GM19467 (cell line): ENCODE measurements around the gene C3AR1.
"Not testable (repeated sequence)": the region's sequence is repeated elsewhere in the genome, so short reads cannot be mapped to it uniquely, and the experiment has no call there.

Experiments
- ATAC-seq: cut with Tn5 transposase; IDR thresholded peaks from one replicate; pipeline ENCODE4 v1.9.1; 2021; ENCODE audit warnings: mild to moderate bottlenecking, moderate library complexity; ENCODE audit not compliant: unreplicated experiment

The C3AR1 gene

DNA sequence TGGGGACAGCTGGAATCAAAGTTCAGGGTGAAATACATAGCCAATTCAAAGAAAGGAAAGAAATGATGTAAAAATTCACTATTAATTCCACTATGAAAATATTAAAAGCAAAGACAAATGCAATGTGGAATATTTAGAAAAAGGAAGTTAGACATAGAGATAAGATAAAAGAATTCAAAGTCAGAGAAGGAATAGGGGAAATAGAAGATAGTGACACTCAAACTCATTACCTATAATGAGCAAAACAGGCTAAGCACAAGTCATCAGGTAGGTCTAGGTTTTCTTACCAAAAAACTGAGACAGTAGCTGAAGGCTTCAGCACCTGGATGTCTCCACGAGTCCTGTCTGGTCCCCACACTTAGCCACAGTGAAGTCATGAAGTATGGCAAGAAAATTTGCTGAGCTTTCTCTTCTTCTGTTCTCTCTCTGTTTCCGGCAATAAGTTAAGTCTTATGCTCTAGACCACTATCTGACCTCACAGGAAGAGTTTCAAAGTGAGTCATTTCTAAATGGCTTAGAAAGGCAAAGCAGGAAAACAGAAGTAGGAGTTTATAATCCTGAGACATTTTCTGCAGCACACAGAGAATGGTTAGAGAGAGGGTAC is at the start of gene C3AR1:
Gene C3AR1, minus strand, starts transcription at position 369 of the 604 bp plus-strand sequence. CDS start 6,174 bp downstream, outside the sequence.
- no peak for ATAC-seq

DNA sequence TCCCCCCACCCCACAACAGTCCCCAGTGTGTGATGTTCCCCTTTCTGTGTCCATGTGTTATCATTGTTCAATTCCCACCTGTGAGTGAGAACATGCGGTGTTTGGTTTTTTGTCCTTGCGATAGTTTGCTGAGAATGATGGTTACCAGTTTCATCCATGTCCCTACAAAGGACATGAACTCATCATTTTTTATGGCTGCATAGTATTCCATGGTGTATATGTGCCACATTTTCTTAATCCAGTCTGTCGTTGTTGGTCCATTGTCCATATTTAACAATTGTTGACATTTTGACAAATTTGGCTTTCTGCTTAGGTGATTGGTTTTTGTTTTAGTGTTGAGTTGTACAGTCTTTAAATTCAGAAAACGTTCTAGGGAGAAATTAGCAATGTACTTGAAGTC is 47.0 kb upstream of the C3AR1 start:
- ATAC-seq: not testable (repeated sequence)

- ATAC-seq: no peak
These were observed 42.7 kb upstream of the C3AR1 start for GRCh38 chr12:8108808-8109398.

DNA sequence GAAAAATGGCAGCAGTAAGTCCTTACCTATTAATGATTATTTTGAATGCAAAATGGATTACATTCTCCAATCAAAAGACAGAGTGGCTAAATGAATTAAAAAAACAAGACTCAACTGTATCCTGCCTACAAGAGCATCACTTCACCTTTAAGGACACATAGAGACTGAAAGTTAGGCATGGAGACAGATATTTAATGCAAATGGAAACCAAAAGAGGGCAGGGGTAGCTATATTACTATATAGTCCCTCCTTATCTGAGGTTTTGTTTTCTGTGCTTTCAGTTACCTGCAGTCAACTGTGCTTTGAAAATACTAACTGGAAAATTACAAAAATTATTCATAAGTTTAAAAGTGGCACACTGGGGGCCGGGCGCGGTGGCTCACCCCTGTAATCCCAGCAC is 33.1 kb upstream of the C3AR1 start:
- ATAC-seq: no peak

DNA sequence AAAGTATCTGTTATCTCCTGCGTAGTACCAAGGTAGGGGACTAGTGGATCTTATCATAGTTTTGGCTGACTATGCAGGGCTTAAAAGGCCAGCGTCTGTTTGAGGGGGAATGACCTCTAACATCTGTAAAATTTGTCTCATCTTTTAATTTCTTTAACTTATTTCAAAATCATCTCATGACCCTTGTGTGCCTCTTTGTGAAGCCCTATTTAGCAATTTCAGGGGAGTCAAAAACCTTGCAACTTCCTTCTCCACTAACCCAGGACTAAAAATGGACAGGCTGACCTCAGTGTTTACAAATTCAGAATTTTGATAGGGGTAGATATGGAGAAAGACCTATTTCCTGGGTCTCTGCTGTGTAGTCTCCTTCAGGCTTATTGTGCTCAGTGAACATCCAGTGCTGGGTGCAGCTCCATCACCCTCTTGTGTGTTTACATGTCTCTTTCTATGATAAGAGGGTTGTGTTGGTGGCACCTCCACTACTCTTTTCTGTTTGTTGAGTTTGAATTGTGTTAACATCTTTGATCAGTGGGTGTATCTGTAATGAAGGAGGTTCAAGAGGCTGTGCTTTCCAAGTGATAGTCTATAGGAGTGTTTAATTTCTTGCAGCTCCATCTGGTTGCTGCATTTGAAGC is 30.2 kb upstream of the C3AR1 start:
- no peak for ATAC-seq

DNA sequence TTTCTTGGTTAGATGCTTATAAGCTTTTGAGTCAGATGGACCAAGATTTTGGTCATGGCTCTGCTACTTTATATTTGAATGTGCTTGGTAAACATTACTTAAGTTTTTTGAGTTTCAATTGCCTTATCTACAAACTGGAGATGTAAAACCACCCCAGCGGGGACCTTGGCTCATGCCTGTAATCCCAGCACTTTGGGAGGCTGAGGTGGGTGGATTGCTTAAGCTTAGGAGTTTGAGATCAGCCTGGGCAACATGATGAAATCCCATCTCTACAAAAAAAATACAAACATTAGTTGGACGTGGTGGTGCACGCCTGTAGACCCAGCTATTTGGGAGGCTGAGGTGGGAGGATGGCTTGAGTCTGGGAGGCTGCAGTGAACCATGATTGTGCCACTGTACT is 27.1 kb upstream of the C3AR1 start:
- no peak for ATAC-seq

DNA sequence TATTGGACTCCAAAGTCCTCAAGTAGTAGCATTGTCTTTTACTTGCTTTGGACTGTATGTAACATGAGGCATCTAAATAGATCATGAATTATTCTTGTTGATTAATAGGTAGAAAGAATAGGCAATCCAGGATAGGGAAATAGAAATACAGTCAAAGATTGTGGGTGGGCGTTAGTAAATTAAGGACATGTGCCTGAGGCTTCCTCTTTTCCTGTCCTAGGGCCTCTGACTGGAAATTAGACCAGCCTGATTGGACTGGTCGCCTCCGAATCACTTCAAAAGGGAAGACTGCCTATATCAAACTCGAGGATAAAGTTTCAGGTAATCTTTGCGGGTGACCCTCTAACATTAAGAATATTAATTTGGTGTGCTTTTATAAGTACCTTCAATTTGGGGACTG is 23.6 kb upstream of the C3AR1 start:
- no peak for ATAC-seq

GRCh38 chr12:8089277-8089676 is 23.1 kb upstream of the C3AR1 start:
- not testable (repeated sequence) for ATAC-seq

GRCh38 chr12:8088574-8088973 is 22.4 kb upstream of the C3AR1 start:
- peak; percentile 68 for ATAC-seq

- no peak for ATAC-seq
These were observed 21.5 kb upstream of the C3AR1 start for GRCh38 chr12:8087666-8088065.

DNA sequence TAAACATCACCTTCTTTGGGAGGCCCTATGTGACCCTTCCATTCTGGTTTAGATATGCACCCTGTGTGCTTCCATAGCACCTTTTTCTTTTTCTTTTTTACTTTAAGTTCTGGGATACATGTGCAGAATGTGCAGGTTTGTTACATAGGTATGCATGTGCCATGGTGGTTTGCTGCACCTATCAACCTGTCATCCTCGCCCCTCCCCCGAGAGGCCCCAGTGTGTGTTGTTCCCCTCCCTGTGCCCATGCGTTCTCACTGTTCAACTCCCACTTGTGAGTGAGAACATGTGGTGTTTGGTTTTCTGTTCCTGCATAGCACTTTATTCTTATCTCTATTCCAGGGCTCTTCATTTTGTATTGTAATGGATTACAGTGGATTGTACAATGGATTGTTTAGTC is 18.2 kb upstream of the C3AR1 start:
- not testable (repeated sequence) for ATAC-seq

- ATAC-seq: no peak
These were observed 16.6 kb upstream of the C3AR1 start for GRCh38 chr12:8082808-8083100.

GRCh38 chr12:8081251-8081920 is 15.2 kb upstream of the C3AR1 start:
- no peak for ATAC-seq

- no peak for ATAC-seq
These were observed 14.0 kb upstream of the C3AR1 start for GRCh38 chr12:8080120-8080519.

- no peak for ATAC-seq
These were observed 12.8 kb upstream of the C3AR1 start for GRCh38 chr12:8078916-8079315.

DNA sequence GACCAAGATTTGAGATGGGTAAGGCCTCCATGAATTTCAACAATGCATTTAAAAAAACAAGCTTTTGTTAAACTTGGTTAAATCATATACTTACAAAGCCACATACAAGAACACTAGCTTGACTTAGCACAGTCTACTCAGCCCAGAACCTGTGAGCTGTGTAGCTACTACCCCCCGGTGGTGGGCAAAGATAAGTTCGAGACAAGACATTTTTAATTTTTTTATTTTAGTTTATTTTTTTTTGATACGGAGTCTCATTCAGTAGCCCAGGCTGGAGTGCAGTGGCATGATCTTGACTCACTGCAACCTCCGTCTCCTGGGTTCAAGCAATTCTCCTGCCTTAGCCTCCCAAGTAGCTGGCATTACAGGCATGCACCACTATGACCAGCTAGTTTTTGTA is 12.2 kb upstream of the C3AR1 start:
- ATAC-seq: no peak

DNA sequence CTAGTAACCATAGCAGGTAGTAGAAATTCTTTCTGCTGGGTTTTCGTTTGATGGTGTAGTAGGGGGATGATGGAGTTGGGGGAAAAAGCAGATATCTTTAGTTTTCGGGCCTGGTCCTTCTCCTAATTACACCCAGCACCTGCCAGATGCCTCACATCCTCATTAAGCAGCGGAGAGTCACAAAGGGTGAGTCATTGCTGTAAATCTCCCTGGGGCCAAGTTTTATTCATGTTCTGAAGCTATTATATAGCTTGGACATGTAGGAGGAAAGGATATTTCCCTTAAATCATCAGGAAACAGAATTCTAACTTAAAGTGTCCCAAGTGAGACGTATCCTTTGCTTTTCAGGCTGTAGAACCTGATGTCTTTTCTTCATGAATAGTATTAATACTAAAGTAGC is 11.0 kb upstream of the C3AR1 start:
- no peak for ATAC-seq

- ATAC-seq: no peak
These were observed 10.2 kb upstream of the C3AR1 start for GRCh38 chr12:8076366-8076765.

GRCh38 chr12:8075935-8076334 is 9.8 kb upstream of the C3AR1 start:
- ATAC-seq: no peak

DNA sequence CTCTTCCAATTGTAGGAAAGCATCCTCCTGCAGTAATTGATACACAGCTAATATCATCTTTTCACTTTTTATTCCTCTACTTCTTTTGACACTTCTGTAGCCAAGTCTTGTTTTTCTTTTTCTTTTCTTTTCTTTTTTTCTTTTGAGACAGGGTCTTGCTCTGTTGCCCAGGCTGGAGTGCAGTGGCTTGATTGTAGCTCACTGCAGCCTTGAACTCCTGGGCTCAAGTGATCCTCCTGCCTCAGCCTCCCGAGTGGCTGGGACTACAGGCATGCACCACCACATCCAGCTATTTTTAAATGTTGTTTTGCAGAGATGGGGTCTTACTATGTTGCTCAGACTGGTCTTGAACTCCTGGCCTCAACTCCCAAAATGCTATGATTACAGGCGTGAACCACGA is 5.7 kb upstream of the C3AR1 start:
- ATAC-seq: not testable (repeated sequence)

DNA sequence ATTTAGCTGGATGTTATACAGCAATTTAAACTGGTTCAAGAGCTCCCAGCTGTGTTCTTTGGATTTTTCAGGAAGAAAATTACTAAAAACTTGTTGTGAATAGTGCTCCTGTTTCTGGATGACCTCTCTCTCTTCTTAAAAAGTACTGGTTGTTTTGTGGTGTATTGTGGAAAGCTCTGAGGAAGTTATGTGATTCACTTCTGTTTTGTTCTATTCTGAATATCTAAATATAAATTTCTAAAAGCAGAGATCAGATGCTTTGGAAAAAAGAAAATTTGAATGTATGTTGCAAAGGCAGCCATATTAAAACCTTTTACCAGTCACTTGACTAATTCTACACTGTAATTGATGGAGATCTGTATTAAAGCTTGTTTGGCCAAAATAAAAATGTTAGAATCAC is 3.4 kb upstream of the C3AR1 start:
- no peak for ATAC-seq

DNA sequence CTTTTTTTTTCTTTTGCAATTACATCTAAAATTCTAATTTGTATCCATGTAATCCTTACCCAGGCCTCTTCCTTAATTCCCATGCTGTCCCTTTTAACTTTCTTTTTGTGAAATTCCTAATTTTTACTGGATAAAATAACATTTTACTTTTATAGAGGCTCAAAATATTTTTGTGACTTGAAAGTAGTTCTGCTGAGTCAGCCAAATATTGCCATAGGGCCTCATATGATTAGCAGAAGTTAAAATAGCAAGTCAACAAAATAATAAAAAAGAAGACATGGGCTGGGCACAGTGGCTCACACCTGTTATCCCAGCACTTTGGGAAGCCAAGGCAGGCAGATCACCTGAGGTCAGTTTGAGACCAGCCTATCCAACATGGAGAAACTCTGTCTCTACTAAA is 2.0 kb downstream of the C3AR1 start:
- ATAC-seq: no peak
